ENCODE results near the gene MSS51.
"Not testable (repeated sequence)": the region's sequence is repeated elsewhere in the genome, so short reads cannot be mapped to it uniquely, and the experiment has no call there.

Gene MSS51

GRCh38 chr10:73413528-73414229 is 19.7 kb downstream of the MSS51 start, which contains the start of gene ANXA7:
Gene ANXA7, minus strand, starts transcription at chr10:73414058. Its CDS starts 13,202 bp downstream, at chr10:73400856.
- peak; percentile 84 for DNase-seq

DNA sequence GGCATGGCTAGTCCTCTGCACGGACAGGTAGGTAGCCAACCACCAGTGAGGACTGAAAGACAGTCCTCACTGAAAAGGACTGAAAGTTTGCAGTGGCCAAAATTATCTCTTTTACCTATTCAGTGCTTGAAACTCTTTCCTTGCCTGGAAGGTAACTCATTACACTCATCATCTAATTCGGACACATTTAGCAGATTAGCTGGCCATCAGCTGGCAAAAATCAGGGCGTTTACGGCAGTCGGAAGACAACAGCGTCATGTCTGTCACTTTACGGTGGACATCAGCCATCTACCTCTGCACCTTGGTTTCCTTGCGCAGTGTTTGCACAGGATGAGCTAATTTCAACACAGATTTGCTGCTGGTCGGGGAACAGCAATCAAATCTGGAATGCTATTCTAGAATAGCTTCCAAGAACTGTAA is 20.2 kb downstream of the MSS51 start:
- DNase-seq, result peak; percentile 17

DNA sequence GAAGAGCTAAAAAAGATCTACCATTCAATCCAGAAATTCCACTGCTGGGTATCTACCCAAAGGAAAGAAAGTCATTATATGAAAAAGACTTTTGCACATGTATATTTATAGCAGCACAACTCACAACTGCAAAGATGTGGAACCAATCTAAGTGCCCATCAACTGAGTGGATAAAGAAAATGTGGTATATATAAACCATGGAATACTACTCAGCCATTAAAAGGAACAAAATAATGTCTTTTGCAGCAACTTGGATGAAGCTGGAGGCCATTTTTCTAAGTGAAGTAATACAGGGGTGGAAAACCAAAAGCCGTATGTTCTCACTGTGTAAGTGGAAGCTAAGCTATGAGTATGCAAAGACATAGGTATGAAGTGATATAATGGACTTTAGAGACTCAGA is 22.5 kb downstream of the MSS51 start:
- DNase-seq, result no peak

DNA sequence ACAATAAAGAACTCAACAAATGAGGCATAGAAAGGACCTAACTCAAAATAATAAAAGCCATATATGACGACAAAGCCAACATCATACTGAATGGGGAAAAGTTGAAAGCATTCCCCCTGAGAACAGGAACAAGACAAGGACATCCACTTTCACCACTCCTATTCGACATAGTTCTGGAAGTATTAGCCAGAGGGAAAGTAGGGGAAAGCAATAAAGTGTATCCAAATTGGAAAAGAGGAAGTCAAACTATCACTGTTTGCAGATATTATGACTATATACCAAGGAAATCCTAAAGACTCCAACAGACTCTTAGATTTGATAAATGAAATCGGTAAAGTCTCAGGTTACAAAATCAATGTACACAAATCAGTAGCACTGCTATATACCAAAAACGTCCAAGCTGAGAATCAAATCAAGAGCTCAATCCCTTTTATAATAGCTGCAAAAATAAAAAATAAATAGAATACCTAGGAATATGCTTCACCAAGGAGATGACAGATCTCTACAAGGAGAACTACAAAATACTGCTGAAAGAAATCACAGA is 24.3 kb downstream of the MSS51 start:
- no peak for DNase-seq

DNA sequence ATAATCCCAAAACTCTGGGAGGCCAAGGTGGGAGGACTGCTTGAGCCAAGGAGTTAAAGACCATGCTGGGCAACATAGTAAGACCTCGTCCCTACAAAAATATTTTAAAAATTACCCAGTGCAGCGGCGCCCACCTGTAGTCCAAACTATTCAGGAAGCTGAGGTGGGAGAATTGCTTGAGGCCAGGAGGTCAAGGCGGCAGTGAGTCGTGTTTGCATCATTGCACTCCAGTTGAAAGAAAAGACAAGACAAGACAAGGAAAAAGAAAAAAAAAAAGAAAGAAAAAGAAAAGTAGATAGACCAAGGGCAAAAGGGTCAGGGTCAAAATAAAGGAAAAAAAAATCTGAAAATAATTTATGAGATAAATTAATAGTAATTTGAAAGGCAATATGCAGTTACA is 25.3 kb downstream of the MSS51 start:
- DNase-seq, result no peak

- no peak for DNase-seq
Measured at GRCh38 chr10:73407495-73407894, 25.9 kb downstream of the MSS51 start.

DNA sequence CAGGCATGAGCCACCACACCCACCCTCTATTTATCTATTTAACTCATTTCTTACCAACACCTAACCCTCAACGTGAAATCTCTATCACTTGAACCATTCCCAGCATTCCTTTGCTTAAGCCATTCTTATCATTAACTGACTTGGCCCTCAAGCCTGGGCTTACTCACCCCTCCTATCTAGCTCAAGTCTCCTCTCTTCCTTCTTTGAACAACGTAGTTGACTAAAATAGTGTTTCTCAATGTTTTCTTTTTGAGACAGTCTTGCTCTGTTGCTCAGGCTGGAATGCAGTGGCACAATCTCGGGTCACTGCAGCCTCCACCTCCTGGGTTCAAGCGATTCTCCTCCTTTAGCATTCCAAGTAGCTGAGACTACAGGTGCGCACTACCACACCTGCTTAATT is 26.5 kb downstream of the MSS51 start:
- no peak for DNase-seq

DNA sequence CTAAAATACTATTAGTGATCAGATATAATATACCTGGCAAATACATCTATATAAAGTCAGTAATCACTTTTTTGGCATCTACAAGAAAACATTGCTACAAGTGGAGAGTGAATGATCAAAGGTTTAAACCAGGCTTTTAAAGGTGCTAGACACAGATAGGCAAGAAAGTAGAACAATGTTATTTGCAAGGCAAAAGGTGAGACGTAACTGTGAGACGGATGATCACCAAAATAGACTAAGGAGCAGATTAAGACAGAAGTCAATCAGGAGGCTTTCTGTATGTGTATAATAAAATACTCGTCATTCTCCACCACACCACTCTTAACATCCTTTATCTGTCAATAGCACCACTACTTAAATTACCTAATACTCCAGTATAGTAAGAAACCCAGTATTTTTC is 27.8 kb downstream of the MSS51 start:
- DNase-seq, result no peak

DNA sequence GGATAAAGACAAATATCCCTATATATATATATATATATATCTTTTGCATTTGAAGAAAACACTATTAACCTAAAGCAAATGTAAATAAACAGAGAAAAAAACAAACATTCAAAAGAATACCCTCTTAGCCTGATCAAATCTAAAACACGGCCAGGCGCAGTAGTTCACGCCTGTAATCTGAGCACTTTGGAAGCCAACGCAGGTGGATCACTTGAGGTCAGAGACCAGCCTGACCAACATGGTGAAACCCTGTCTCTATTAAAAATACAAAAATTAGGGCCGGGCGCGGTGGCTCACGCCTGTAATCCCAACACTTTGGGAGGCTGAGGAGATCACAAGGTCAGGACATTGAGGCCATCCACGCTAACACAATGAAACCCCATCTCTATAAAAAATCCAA is 28.7 kb downstream of the MSS51 start:
- no peak for DNase-seq

DNA sequence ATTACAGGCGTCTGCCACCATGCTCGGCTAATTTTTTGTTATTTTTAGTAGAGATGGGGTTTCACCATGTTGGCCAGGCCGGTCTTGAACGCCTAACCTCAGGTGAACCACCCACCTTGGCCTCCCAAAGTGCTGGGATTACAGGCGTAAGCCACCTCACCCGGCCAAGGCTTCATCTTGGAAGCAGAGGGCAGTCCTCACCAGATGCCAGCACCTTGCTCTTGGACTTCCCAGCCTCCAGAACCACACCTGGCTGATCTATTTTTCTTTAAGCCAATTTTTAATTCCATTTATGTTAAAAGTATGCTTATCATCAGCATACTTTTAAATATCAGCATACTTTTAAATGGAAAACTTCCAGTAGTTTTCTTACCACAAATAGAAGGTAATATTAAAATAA is 31.7 kb downstream of the MSS51 start:
- DNase-seq, result no peak

DNA sequence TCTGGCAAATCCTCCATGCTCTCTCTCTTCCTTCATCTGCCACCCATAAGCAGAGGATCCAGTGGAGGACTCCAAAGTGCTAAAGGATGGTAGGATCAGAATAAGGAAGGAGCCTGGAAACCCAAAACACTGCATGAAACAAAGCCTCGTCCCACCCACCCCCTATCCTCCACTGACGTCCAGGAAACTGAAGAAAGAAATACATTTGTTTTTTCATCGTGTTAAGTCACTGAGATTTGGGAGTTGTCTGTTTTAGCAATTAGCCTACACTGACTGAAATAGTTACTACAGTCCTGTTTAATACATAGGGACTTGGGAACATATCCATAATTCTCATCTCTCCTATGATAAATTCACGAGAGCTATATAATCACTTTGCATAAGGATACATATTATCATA is 34.3 kb downstream of the MSS51 start:
- no peak for DNase-seq

- no peak for DNase-seq
Measured at GRCh38 chr10:73398024-73398423, 35.3 kb downstream of the MSS51 start.

DNA sequence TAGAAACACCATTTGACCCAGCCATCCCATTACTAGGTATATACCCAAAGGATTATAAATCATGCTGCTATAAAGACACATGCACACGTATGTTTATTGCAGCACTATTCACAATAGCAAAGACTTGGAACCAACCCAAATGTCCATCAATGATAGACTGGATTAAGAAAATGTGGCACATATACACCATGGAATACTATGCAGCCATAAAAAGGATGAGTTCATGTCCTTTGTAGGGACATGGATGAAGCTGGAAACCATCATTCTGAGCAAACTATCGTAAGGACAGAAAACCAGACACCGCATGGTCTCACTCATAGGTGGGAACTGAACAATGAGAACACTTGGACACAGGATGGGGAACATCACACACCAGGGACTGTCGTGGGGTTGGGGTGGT is 39.0 kb downstream of the MSS51 start:
- DNase-seq, result not testable (repeated sequence)

DNA sequence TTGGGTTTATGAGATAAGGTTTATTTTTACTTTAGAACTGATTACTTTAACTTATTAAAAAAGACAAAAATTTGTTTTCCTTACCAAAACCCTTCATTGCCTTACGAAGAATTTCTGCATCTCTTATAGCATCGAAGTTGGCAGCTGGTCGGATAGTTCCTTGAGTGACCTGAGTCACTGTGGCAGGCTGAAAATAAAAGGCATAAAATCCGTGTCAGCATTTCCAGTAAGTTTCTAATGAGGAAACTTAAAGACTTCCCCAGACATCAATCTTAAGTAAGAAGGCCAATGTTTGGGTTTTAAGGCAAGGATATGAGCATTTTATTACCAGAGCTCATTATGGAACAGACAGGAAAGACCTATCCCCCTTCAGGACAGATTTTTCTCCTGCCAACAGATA is 45.1 kb downstream of the MSS51 start:
- no peak for DNase-seq

- no peak for DNase-seq
Measured at GRCh38 chr10:73386583-73386982, 46.8 kb downstream of the MSS51 start.

DNA sequence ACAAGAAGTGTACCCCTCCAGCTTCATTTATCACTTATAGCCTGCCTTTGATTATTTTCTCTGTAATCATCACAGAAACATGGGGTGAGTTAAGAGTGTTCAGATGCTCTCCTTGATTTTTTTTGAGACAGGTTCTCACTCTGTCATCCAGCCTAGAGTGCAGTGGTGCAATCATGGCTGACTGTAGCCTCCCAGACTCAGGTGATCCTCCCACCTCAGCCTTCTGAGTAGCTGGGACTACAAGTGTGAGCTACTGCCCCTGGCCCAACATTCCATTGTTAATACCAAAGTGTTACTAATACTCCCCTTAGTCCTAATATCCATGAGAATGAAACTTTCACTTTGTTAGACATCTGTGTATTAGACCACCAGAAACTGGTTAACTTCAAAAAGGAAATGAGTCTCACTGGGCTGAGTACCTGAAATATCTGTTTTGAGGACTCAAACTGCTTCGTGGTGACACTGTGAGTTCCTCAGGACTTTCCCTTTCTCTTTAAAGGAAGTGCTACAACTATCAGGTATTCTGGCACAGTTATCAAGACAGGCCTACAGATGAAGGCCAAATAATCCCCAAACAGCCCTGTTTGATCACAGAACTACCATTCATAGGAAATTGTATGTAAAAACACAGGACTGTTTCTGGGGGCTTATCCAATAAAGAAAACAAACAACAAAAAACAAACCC is 54.2 kb downstream of the MSS51 start:
- DNase-seq, result no peak

DNA sequence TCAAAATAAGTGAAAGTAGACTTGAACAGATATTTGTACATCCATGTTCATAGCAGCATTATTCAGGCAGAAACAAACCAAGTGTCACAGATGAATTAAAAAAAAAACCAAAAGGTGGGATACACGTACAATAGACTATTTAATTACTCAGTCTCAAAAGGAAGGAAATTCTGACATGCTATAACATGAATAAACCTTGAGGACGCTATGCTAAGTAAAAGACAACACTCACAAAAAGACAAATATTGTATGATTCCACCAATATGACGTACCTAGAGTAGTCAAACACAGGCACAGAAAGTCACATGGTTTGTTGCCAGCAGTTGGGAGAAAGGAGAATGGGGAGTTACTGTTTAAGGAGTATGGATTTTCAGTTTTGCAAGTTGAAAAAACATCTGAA is 56.7 kb downstream of the MSS51 start:
- no peak for DNase-seq
